Measurements from ENCODE around the gene GEMIN5.

GEMIN5 gene

DNA sequence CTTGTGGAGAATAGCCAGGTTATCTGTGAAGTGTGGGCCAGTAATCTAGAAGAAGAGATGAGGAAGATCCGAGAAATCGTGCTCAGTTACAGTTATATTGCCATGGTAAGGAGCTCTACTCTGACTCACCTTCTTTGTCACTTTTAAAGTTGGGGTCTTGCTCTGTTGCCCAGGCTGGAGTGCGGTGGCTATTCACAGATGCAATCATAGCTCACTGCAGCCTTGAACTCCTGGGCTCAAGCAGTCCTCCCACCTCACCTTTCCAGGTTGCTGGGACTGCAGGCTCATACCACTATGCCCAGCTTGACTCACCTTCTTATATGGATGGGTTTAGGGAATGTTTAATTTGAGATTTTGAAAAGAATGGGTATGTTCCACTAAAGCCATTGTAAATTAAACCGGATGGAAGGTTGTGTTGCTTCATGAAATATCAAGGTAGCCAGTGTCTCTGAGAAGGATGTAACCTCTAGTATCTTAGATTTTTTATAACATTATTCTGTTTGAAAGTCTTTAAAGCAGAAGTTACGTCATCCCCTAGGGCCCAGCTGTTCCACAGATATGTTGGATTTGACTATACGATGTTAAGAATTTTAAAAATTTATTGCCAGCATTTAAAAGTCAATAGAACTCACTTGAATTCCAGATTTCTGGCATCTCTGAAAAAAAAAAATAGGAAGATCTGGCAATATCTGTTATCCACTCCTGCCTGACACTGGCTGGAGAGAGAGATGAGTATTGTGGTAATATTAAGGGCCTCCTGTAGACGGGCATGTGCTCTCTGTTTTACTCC lies 74.5 kb downstream of the GEMIN5 start:
- H3K4me3 ChIP-seq (ENCODE audit: low read depth in 1 of 2, low read length in 2 of 2) = no peak overlapping the region
- H3K9me3 ChIP-seq (ENCODE audit: control insufficient read depth in 1 of 2, low read length in 2 of 2) = no peaks in the 10 kb centered on the region
- peaks cover 9 to 31% of the 10 kb centered on the region in 2 donors for H3K36me3 ChIP-seq (ENCODE audit: control insufficient read depth in 1 of 2, insufficient read depth in 2 of 2, low read length in 2 of 2)
- H3K27ac ChIP-seq (ENCODE audit: low read depth, low read length) = no peak overlapping the region
- H3K9ac ChIP-seq (ENCODE audit: low read depth in 1 of 2, low read length in 2 of 2) = no peak overlapping the region
- H3K4me1 ChIP-seq (ENCODE audit: control insufficient read depth in 1 of 2, insufficient read depth in 2 of 2, low read length in 2 of 2) = peaks cover 29 to 35% of the 10 kb centered on the region in 2 donors
- no peaks in the 10 kb centered on the region for H3K27me3 ChIP-seq (ENCODE audit: control insufficient read depth in 1 of 2, insufficient read depth in 2 of 2, low read length in 2 of 2)

DNA sequence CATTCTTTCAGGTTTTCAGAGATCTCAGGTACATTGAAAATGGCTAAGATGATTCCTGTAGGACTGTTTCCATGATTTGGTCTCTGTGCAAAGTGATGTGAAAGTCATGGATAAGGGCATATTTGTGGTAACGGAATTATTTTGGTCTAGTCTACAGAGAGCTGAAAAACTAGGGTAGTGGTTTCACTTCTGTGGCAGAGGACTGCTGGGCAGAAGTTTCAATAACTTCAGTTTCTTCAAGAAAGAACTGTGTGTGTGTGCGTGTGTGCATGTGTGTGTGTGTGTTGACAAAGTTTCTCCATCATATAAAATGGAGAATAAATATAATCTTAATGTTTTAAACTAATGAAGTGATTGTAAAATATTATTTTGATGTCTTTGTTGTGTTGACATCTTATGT lies 75.2 kb downstream of the GEMIN5 start:
- H3K27ac ChIP-seq (ENCODE audit: low read depth, low read length) = no peak overlapping the region
- H3K4me1 ChIP-seq (ENCODE audit: control insufficient read depth in 1 of 2, insufficient read depth in 2 of 2, low read length in 2 of 2) = peaks cover 29 to 35% of the 10 kb centered on the region in 2 donors
- no peaks in the 10 kb centered on the region for H3K27me3 ChIP-seq (ENCODE audit: control insufficient read depth in 1 of 2, insufficient read depth in 2 of 2, low read length in 2 of 2)
- H3K4me3 ChIP-seq (ENCODE audit: low read depth in 1 of 2, low read length in 2 of 2) = no peak overlapping the region
- H3K36me3 ChIP-seq (ENCODE audit: control insufficient read depth in 1 of 2, insufficient read depth in 2 of 2, low read length in 2 of 2) = peaks cover 9 to 28% of the 10 kb centered on the region in 2 donors
- no peak overlapping the region for H3K9ac ChIP-seq (ENCODE audit: low read depth in 1 of 2, low read length in 2 of 2)
- H3K9me3 ChIP-seq (ENCODE audit: control insufficient read depth in 1 of 2, low read length in 2 of 2) = no peaks in the 10 kb centered on the region

DNA sequence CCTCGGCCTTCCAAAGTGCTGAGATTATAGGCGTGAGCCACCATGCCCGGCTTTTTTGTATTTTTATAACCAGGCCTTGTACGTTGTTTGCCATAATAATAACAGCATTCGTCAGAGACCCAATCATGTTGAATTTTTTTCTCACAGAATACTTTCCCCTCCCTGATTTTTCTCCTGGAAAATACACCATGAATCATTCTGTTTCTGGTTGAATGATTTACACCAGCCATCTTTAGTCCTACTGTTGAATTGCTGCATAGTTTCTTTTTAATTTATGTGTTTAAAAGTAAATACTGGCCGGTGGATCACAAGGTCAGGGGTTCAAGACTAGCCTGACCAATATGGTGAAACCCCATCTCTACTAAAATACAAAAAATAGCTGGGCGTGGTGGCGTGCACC lies 76.1 kb downstream of the GEMIN5 start:
- Histone ChIP-seq H3K36me3 (ENCODE audit: control insufficient read depth in 1 of 2, insufficient read depth in 2 of 2, low read length in 2 of 2) (peaks cover 9 to 28% of the 10 kb centered on the region in 2 donors), H3K4me3 (ENCODE audit: low read depth in 1 of 2, low read length in 2 of 2) (no peak overlapping the region), H3K27me3 (ENCODE audit: control insufficient read depth in 1 of 2, insufficient read depth in 2 of 2, low read length in 2 of 2) (no peaks in the 10 kb centered on the region), H3K9me3 (ENCODE audit: control insufficient read depth in 1 of 2, low read length in 2 of 2) (no peaks in the 10 kb centered on the region), H3K27ac (ENCODE audit: low read depth, low read length) (no peak overlapping the region), H3K4me1 (ENCODE audit: control insufficient read depth in 1 of 2, insufficient read depth in 2 of 2, low read length in 2 of 2) (peaks cover 33 to 37% of the 10 kb centered on the region in 2 donors), H3K9ac (ENCODE audit: low read depth in 1 of 2, low read length in 2 of 2) (no peak overlapping the region)

DNA sequence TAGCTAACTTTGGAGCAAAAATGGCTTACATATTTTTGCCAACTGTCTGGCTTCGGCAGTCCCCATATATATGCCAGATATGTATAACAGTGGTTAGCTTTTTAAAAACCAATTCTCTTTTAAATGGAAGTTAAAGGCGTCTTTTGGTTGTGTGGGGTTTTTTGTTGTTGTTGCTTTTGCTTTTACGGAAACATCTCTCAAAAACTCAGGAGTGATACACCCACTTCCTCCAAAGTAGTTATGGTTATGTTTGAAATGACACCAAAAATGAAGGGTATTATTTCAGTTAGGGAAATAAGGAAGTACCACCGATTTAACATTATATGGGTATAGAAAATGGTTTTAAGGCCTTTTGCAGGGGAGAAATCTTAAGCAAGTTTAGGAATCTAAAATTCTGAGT lies 77.2 kb downstream of the GEMIN5 start:
- H3K9me3 ChIP-seq (ENCODE audit: control insufficient read depth in 1 of 2, low read length in 2 of 2) = no peaks in the 10 kb centered on the region
- peaks cover 37 to 39% of the 10 kb centered on the region in 2 donors for H3K4me1 ChIP-seq (ENCODE audit: control insufficient read depth in 1 of 2, insufficient read depth in 2 of 2, low read length in 2 of 2)
- H3K4me3 ChIP-seq (ENCODE audit: low read depth in 1 of 2, low read length in 2 of 2) = peak overlapping the region; percentile 68 to 95
- no peak overlapping the region for H3K9ac ChIP-seq (ENCODE audit: low read depth in 1 of 2, low read length in 2 of 2)
- peaks cover 9 to 23% of the 10 kb centered on the region in 2 donors for H3K36me3 ChIP-seq (ENCODE audit: control insufficient read depth in 1 of 2, insufficient read depth in 2 of 2, low read length in 2 of 2)
- no peaks in the 10 kb centered on the region for H3K27me3 ChIP-seq (ENCODE audit: control insufficient read depth in 1 of 2, insufficient read depth in 2 of 2, low read length in 2 of 2)
- H3K27ac ChIP-seq (ENCODE audit: low read depth, low read length) = no peak overlapping the region

DNA sequence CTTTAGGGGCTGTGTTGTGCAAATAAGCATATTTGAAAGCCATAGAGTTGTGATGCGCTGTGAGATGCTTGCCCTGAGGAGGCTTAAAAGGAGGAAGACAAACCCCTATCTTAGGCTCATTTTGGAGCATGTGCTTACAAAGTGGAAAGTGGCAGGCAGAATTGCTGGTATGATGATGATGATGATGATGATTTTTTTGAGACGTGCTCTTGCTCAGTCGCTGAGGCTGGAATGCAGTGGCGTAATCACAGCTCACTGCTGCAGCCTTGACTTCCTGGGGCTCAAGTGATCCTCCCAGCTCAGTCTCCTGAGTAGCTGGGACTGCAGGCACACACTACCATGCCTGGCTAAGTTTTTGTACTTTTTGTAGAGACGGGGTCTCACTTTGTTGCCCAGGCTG lies 77.9 kb downstream of the GEMIN5 start:
- Histone ChIP-seq H3K9me3 (ENCODE audit: control insufficient read depth in 1 of 2, low read length in 2 of 2) (no peaks in the 10 kb centered on the region), H3K27ac (ENCODE audit: low read depth, low read length) (no peak overlapping the region), H3K4me1 (ENCODE audit: control insufficient read depth in 1 of 2, insufficient read depth in 2 of 2, low read length in 2 of 2) (peaks cover 37 to 39% of the 10 kb centered on the region in 2 donors), H3K27me3 (ENCODE audit: control insufficient read depth in 1 of 2, insufficient read depth in 2 of 2, low read length in 2 of 2) (no peaks in the 10 kb centered on the region), H3K36me3 (ENCODE audit: control insufficient read depth in 1 of 2, insufficient read depth in 2 of 2, low read length in 2 of 2) (peaks cover 6 to 17% of the 10 kb centered on the region in 2 donors), H3K4me3 (ENCODE audit: low read depth in 1 of 2, low read length in 2 of 2) (peak overlapping the region; percentile 68 to 95), H3K9ac (ENCODE audit: low read depth in 1 of 2, low read length in 2 of 2) (peak overlapping the region; percentile 72 to 94)

DNA sequence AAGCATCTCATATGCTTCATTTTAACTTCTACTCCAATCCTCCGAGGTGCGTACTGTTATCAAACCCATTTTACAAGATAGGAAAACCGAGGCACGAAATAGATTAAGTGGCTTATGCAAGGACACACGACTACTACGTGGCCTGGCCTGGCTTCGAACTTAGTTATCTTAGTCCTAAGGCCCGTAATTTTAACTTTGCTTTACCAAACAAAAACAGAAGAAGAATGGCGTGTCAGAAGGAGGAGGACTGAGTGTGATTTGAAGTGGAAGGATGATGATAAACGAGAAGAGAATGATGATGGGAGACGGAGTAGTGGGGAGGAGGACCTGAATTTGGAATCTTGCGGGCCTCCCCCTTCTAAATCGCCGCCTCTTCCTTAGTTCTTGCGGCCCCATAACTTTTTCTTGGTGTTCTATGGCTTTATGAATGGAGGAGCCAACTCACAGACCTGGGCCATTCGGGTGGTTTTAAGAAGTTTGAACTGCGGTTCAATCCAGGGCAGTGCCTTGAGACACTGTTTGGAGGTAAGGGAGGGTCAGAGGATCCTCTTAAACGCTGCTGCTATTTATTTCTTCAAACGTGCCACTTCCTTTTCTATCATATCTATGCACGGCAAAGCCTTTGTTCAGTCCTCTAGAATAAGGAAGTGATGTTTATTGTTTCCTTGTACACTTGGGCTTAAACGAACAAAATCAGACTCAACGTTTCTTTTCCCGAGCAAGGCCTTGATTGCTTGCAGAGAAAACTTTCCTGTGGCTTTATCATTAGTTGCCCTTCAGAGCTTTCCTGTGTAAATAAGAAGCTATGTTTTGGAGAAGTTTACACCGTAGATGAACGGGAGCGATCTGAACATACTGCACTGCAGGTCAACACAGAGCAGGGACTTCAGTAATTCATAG lies 78.8 kb downstream of the GEMIN5 start:
- H3K9ac ChIP-seq (ENCODE audit: low read depth in 1 of 2, low read length in 2 of 2) = peak overlapping the region; percentile 72 to 94

DNA sequence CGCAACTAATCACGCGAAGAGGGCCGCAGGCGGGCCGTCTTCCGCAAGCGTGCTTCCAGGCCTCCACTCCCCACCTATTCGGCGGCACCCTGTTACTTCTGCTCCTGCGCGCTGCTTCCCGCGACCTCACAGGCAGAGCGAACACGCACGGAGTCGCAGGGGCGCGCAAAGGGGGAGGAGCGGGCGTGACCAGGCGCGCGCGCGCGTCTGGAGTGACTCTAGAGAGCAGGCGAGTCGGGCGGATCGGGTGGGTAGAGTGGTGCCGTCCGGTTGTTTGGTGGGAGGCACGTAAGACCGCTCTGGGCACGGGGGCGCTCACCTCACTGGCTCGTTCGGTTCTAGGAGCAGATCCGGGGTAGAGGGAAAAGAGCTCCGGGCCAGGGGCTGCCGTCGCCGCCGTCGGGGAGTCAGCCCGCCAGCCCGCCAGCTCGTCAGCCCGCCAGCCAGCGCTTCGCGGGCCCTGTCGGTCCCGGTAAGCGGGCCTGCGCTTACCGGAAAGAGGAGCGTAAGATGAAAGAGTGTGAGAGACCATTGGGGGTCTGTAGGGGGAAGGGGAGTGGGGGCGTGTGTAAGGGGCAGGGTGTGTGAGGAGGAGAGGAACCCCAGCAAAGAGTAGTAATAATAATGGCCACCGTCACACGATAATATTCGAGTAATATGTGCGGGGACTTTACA lies 79.6 kb downstream of the GEMIN5 start, which contains the start of gene CNOT8:
TSS of gene CNOT8 (plus strand) at position 331 of the 675 bp plus-strand sequence. CDS start 4,652 bp downstream, outside the sequence.
- no peaks in the 10 kb centered on the region for H3K27me3 ChIP-seq (ENCODE audit: control insufficient read depth in 1 of 2, insufficient read depth in 2 of 2, low read length in 2 of 2)
- peaks cover 4% of the 10 kb centered on the region in 2 donors for H3K36me3 ChIP-seq (ENCODE audit: control insufficient read depth in 1 of 2, insufficient read depth in 2 of 2, low read length in 2 of 2)
- no peaks in the 10 kb centered on the region for H3K9me3 ChIP-seq (ENCODE audit: control insufficient read depth in 1 of 2, low read length in 2 of 2)
- peak within 1 kb of the TSS; percentile 72 to 94 for H3K9ac ChIP-seq (ENCODE audit: low read depth in 1 of 2, low read length in 2 of 2)
- peak within 1 kb of the TSS; percentile 99 for H3K27ac ChIP-seq (ENCODE audit: low read depth, low read length)
- peaks cover 36 to 39% of the 10 kb centered on the region in 2 donors for H3K4me1 ChIP-seq (ENCODE audit: control insufficient read depth in 1 of 2, insufficient read depth in 2 of 2, low read length in 2 of 2)
- peak within 1 kb of the TSS; percentile 68 to 95 for H3K4me3 ChIP-seq (ENCODE audit: low read depth in 1 of 2, low read length in 2 of 2)

More for the DNA sequence above, 78.8 kb downstream of the GEMIN5 start:
- H3K4me1 ChIP-seq (ENCODE audit: control insufficient read depth in 1 of 2, insufficient read depth in 2 of 2, low read length in 2 of 2) = peaks cover 37 to 39% of the 10 kb centered on the region in 2 donors
- H3K4me3 ChIP-seq (ENCODE audit: low read depth in 1 of 2, low read length in 2 of 2) = peak overlapping the region; percentile 68 to 95
- H3K27ac ChIP-seq (ENCODE audit: low read depth, low read length) = peak overlapping the region; percentile 99
- no peaks in the 10 kb centered on the region for H3K27me3 ChIP-seq (ENCODE audit: control insufficient read depth in 1 of 2, insufficient read depth in 2 of 2, low read length in 2 of 2)
- H3K9me3 ChIP-seq (ENCODE audit: control insufficient read depth in 1 of 2, low read length in 2 of 2) = no peaks in the 10 kb centered on the region
- peaks cover 6 to 9% of the 10 kb centered on the region in 2 donors for H3K36me3 ChIP-seq (ENCODE audit: control insufficient read depth in 1 of 2, insufficient read depth in 2 of 2, low read length in 2 of 2)

DNA sequence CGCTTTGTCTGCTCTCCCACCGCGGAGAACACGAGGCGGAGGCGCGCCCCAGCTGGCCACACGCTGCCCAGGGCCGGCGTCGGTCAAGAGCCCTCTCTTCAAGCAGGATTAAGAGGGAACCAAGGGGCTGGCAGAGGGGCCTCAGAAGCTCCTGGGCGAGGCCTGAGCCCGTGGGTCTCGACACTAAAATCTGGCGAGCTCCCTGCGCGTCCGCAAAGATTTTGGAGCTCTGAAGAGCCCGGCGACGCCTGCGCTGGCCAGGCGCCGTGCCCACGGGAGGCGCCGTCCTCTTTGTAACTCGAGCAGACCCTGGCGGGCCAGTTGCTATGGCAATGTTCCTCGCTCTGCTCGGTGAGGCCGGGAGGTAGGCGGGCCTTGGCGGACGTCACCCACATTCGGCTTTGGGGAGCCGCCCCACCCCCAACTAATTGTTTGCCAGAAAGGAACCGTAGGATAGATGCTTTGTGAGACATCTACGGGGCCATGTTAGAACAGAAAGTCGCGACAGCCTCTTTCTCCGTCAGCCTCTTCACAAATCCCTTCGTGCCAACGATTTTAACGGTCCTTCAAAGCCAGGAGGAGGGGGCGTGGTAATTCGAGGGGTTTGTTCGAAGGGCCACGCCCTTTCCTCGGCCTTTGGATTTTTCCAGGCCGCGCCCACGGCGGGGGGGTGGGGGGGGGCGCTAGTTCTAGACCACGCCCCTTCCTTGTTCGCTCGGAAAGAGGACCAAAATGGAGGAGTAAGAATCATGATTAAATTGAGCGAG lies 80.3 kb downstream of the GEMIN5 start:
- H3K27ac ChIP-seq (ENCODE audit: low read depth, low read length) = peak overlapping the region; percentile 99
- peaks cover 31 to 38% of the 10 kb centered on the region in 2 donors for H3K4me1 ChIP-seq (ENCODE audit: control insufficient read depth in 1 of 2, insufficient read depth in 2 of 2, low read length in 2 of 2)
- H3K9me3 ChIP-seq (ENCODE audit: control insufficient read depth in 1 of 2, low read length in 2 of 2) = no peaks in the 10 kb centered on the region
- no peaks in the 10 kb centered on the region for H3K36me3 ChIP-seq (ENCODE audit: control insufficient read depth in 1 of 2, insufficient read depth in 2 of 2, low read length in 2 of 2)
- H3K9ac ChIP-seq (ENCODE audit: low read depth in 1 of 2, low read length in 2 of 2) = peak overlapping the region; percentile 72 to 94
- H3K4me3 ChIP-seq (ENCODE audit: low read depth in 1 of 2, low read length in 2 of 2) = peak overlapping the region; percentile 68 to 95
- no peaks in the 10 kb centered on the region for H3K27me3 ChIP-seq (ENCODE audit: control insufficient read depth in 1 of 2, insufficient read depth in 2 of 2, low read length in 2 of 2)

DNA sequence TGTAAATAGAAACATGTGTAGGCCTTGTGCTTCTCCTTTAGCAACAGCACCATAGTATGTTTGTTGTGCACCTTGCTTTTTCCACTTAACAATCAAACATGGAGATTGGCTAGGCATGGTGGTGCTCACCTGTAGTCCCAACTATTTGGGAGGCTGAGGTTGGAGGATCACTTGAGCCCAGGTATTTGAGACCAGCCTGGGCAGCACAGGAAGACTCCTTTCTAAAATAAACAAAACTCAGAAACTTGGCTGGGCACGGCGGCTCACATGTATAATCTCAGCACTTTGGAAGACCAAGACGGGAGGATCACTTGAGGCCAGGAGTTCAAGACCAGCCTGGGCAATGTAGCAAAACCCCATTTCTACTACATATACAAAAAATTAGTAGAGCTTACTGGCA lies 86.7 kb downstream of the GEMIN5 start:
- no peak overlapping the region for H3K27ac ChIP-seq (ENCODE audit: low read depth, low read length)
- no peak overlapping the region for H3K4me3 ChIP-seq (ENCODE audit: low read depth in 1 of 2, low read length in 2 of 2)

More for the DNA sequence above, 86.7 kb downstream of the GEMIN5 start:
- Histone ChIP-seq H3K4me1 (ENCODE audit: control insufficient read depth in 1 of 2, insufficient read depth in 2 of 2, low read length in 2 of 2) (peaks cover 0 to 10% of the 10 kb centered on the region in 2 donors), H3K9ac (ENCODE audit: low read depth in 1 of 2, low read length in 2 of 2) (no peak overlapping the region), H3K36me3 (ENCODE audit: control insufficient read depth in 1 of 2, insufficient read depth in 2 of 2, low read length in 2 of 2) (no peaks in the 10 kb centered on the region), H3K9me3 (ENCODE audit: control insufficient read depth in 1 of 2, low read length in 2 of 2) (no peaks in the 10 kb centered on the region), H3K27me3 (ENCODE audit: control insufficient read depth in 1 of 2, insufficient read depth in 2 of 2, low read length in 2 of 2) (no peaks in the 10 kb centered on the region)

Measured in duodenal mucosa (tissue), 2 donors.